Left hindlimb (tissue), 1 donor: ENCODE data around the gene GALR3.

Experiments
- DNase-seq: peaks from one replicate; pipeline ENCODE4 v3.0.0-alpha.2; 2018

Gene GALR3

GRCh38 chr22:37803639-37804351, 19.4 kb upstream of the GALR3 start:
- no peak for DNase-seq

GRCh38 chr22:37804352-37804880, 18.8 kb upstream of the GALR3 start:
- DNase-seq: no peak

GRCh38 chr22:37804881-37805809, 18.0 kb upstream of the GALR3 start:
- peak; percentile 94 for DNase-seq

- no peak for DNase-seq
These were observed 17.3 kb upstream of the GALR3 start for GRCh38 chr22:37805810-37806277.

- DNase-seq: peak; percentile 63
These were observed 16.5 kb upstream of the GALR3 start for GRCh38 chr22:37806409-37807333.

- DNase-seq: peak; percentile 98
These were observed 15.5 kb upstream of the GALR3 start, which contains the start of gene GCAT for GRCh38 chr22:37807410-37808293. Gene GCAT (plus strand): TSS chr22:37807934. CDS start chr22:37807968, 34 bp downstream.

- DNase-seq: no peak
These were observed 14.9 kb upstream of the GALR3 start for GRCh38 chr22:37808294-37808657.

GRCh38 chr22:37809672-37810333, 13.4 kb upstream of the GALR3 start:
- no peak for DNase-seq

- DNase-seq: no peak
These were observed 11.3 kb upstream of the GALR3 start for GRCh38 chr22:37811867-37812266.

- no peak for DNase-seq
These were observed 10.1 kb upstream of the GALR3 start for GRCh38 chr22:37812869-37813678.

GRCh38 chr22:37815593-37815992, 7.6 kb upstream of the GALR3 start:
- DNase-seq: no peak

GRCh38 chr22:37816543-37817180, 6.5 kb upstream of the GALR3 start:
- no peak for DNase-seq

GRCh38 chr22:37817705-37818408, 5.3 kb upstream of the GALR3 start:
- peak; percentile 87 for DNase-seq

GRCh38 chr22:37818409-37819104, 4.6 kb upstream of the GALR3 start:
- peak; percentile 69 for DNase-seq

GRCh38 chr22:37819105-37819433, 4.1 kb upstream of the GALR3 start:
- no peak for DNase-seq

GRCh38 chr22:37820350-37820749, 2.8 kb upstream of the GALR3 start:
- no peak for DNase-seq

GRCh38 chr22:37822079-37822833, 926 bp upstream of the GALR3 start:
- DNase-seq: no peak
